Stimulated activated CD4-positive, alpha-beta T cell treated with anti-CD3 and anti-CD28 coated beads, Interleukin-1b, Interleukin-23, amount 100 ng/mL, for 4 hours (primary cell): ENCODE measurements around the gene DGLUCY.
"Not testable (repeated sequence)": the region's sequence is repeated elsewhere in the genome, so short reads cannot be mapped to it uniquely, and the experiment has no call there.

Source experiments
- DNase-seq, 2 donors: peaks; one replicate each; pipeline ENCODE4 v3.0.0-alpha.2; 2020; ENCODE audit warnings: low read depth in 2 of 2

Gene DGLUCY

GRCh38 chr14:91167380-91167770 lies 53.5 kb downstream of the DGLUCY start:
- DNase-seq: no peak

DNA sequence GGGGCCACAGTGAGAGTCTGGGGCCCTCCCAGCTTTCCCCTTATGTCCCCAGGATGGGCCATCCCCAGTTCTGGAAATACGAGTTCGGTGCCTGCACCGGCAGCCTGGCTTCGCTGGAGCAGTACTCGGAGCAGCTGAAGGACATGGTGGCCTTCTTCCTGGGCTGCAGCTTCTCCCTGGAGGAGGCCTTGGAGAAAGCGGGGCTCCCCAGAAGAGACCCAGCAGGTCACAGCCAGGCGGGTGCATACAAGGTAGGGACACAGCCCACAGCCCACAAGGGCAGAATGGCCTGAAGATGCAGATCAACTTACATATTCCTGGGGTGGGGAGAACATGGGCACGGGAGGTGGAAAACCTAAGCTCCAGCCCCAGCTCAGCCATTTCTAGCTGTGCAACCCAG lies 56.1 kb downstream of the DGLUCY start:
- DNase-seq: no peak

- no peak for DNase-seq
Observed at GRCh38 chr14:91170504-91171121, 56.7 kb downstream of the DGLUCY start.

GRCh38 chr14:91171291-91171690 lies 57.4 kb downstream of the DGLUCY start:
- DNase-seq: no peak

GRCh38 chr14:91173221-91173670 lies 59.4 kb downstream of the DGLUCY start:
- peak; percentile 74 to 77 for DNase-seq

- no peak for DNase-seq
Observed at GRCh38 chr14:91173904-91174303, 60.0 kb downstream of the DGLUCY start.

GRCh38 chr14:91175291-91176201 lies 61.7 kb downstream of the DGLUCY start:
- DNase-seq: no peak

DNA sequence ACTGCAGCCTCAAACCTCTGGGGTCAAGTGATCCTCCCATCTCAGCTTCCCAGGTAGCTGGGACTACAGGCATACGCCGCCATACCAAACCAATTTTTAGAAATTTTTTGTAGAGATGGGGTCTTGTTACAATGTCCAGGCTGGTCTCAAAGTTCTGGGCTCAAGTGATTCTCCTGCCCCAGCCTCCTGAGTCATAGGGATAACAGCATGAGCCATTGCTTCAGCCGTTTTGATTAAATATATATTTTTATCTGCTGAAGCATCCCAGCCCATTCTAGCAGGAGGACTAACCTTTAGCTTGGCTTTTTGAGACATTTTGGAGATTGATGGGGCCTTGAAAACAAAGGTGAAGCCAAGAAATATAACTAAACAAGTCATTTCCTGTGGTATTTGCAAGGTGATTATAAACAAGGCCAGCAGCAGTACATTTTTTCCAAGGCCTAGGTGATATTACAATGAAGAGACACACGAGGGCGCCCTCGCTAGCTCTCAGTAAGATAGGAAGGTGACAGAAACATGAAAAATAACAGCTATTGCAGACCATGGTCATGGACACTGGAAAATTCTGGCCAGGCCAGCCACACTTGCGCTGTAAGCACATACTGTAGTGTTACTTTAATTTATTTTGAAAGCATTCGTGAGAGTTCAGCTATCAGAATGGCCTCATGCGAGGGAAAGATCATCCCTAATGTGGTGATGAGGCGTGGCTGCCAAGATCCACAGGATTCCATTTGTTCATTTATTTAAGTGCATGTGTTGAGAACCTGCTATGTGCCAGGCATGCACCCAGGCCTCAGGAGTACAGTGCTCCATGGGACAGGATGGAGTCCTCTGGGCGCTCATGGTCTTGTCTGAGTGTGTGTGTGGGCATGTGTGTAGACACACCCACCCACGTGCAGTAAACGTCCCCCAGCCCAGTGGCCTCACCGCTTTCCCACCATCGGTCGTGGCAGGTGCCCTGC lies 63.5 kb downstream of the DGLUCY start:
- DNase-seq: peak; percentile 37 to 52

GRCh38 chr14:91180611-91181010 lies 66.7 kb downstream of the DGLUCY start:
- DNase-seq: no peak

DNA sequence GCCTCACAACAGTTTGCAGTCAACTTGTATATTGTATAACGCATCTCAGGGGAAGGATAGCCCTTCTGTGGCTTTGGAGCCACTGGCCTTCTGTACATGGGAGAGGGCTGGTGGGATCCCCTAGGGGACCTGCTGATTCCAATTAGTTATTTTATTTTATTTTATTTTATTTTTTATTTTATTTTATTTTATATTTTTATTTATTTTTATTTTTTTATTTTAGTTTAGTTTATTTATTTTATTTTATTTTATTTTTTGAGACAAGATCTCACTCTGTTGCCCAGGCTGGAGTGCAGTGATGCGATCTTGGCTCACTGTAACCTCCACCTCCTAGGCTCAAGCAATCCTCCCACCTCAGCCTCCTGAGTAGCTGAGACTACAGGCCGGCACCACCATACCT lies 68.9 kb downstream of the DGLUCY start:
- not testable (repeated sequence) for DNase-seq

DNA sequence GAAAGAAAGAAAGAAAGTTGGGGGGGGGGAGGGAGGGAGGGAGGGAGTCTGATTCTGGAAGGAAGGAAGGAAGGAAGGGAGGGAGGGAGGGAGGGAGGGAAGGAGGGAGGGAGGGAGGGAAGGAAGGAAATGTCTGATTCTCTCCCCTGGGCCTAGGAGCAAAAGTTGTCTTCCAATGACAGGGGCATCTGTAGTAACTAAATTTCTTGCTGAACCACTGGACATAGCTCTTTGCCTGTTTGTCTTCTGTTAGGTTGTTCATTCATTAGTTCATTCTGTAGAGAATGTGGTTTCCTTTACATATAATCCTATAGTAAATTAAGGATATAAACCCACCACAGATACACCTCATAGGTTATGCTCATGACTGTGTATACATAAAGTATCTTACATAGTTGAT lies 70.7 kb downstream of the DGLUCY start:
- no peak for DNase-seq

GRCh38 chr14:91185721-91186120 lies 71.8 kb downstream of the DGLUCY start:
- DNase-seq: no peak

GRCh38 chr14:91186515-91187066 lies 72.7 kb downstream of the DGLUCY start:
- DNase-seq: no peak

DNA sequence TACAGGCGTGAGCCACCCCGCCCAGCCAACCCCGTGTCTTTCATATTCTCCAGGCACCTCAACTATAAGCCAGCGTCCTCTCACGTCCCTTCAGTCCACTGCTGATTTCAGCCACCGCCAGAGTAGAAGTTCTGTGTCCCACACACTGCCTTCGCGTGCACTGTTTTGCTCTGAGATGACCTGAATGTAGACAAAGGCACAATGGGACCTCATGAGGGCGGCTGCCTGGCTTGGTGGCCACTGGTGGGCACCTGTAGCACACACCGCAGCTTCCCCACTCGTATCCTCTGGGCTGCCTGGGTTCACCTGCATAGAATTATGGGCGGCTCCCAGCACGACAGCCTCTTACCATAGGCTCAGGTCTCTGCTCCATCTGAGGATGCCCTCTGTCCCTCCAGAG lies 73.4 kb downstream of the DGLUCY start:
- no peak for DNase-seq

DNA sequence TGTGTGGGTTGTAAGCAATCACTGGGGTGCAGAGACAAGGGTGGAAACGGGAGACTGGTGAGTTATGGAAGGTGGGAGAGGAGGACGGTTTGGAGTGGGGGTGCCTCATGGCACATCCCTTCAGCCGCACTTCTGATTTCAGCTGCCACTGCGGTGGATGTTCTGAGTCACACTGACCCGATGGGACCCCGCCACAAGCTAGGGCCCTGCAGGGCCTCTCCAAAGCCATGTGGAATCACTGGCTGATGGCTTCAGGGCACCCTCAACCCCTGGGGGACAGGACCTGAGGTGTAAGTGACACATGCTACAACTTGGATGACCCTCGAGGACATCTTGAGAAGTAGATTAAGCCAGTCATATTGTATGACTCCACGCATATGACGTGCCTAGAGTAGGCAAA lies 77.0 kb downstream of the DGLUCY start:
- DNase-seq: no peak

- DNase-seq: no peak
Observed at GRCh38 chr14:91193069-91193468, 79.2 kb downstream of the DGLUCY start.

DNA sequence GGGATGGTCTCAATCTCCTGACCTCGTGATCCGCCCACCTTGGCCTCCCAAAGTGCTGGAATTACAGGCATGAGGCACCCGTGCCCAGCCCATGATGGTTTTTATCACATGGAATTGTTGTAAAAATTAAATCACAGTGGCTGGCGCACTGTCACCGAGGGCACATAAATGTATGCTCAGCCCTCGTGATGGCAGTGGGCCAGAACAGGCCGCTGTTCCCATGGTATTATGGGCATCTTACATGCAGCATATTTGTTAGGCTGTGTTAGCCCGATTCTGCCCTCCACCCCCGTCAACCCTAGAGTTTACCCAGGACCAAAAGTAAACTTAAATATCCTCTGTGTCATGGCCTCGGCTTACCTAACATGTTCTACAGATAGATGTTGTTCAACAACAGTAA lies 82.0 kb downstream of the DGLUCY start:
- no peak for DNase-seq

DNA sequence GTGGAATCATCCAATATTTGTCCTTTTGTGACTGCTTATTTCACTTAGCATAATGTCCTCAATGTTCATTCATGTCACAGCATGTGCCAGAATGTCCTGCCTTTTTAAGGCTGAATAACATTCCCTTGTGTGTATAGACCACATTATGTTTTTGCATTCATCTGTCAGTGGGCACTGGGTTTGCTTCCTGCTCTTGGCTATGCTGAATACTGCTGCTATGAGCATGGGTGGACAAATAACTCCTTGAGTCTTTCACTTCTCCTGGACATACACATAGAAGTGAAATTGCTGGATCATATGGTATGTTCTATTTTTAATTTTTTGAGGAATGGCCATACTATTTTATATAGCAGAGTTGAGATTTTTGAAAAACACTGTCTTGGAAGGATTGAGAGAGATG lies 83.8 kb downstream of the DGLUCY start:
- DNase-seq: no peak

- DNase-seq: not testable (repeated sequence)
Observed at GRCh38 chr14:91200802-91201201, 86.9 kb downstream of the DGLUCY start.

GRCh38 chr14:91202234-91202974 lies 88.5 kb downstream of the DGLUCY start:
- no peak for DNase-seq

- no peak for DNase-seq
Observed at GRCh38 chr14:91204657-91205056, 90.8 kb downstream of the DGLUCY start.
